T-helper 1 cell treated with Interleukin-12 subunit alpha and Interleukin-12 subunit beta and Interleukin-4 antibody, amounts not matched to agents 30 μg/mL and 1 μg/mL, for 36 hours (primary cell): Measurements from ENCODE around the gene RHOBTB1.
"Not testable (repeated sequence)": the region's sequence is repeated elsewhere in the genome, so short reads cannot be mapped to it uniquely, and the experiment has no call there.

Experiments used
- H3K27ac Mint-ChIP-seq: one replicate; pipeline ENCODE4 v1.8.0; 2021; ENCODE audit warnings: mild to moderate bottlenecking, mixed read lengths
- H3K27me3 Mint-ChIP-seq: one replicate; pipeline ENCODE4 v1.8.0; 2021; ENCODE audit warnings: low read depth, mixed read lengths
- H3K36me3 Mint-ChIP-seq: one replicate; pipeline ENCODE4 v1.8.0; 2021; ENCODE audit warnings: low read depth, mixed read lengths
- H3K4me1 Mint-ChIP-seq: one replicate; pipeline ENCODE4 v1.8.0; 2021; ENCODE audit warnings: low read depth, mixed read lengths
- H3K4me3 Mint-ChIP-seq: one replicate; pipeline ENCODE4 v1.8.0; 2021; ENCODE audit warnings: mild to moderate bottlenecking, moderate library complexity, mixed read lengths
- H3K9me3 Mint-ChIP-seq: one replicate; pipeline ENCODE4 v1.8.0; 2021; ENCODE audit warnings: mixed read lengths

RHOBTB1 gene

GRCh38 chr10:60974463-60975149 is 30.6 kb upstream of the RHOBTB1 start:
- Mint-ChIP-seq H3K4me1 (no peaks in the 10 kb centered on the region), H3K27me3 (peaks cover 10% of the 10 kb centered on the region), H3K9me3 (no peaks in the 10 kb centered on the region), H3K27ac (no peak overlapping the region), H3K4me3 (no peak overlapping the region), H3K36me3 (no peaks in the 10 kb centered on the region)

DNA sequence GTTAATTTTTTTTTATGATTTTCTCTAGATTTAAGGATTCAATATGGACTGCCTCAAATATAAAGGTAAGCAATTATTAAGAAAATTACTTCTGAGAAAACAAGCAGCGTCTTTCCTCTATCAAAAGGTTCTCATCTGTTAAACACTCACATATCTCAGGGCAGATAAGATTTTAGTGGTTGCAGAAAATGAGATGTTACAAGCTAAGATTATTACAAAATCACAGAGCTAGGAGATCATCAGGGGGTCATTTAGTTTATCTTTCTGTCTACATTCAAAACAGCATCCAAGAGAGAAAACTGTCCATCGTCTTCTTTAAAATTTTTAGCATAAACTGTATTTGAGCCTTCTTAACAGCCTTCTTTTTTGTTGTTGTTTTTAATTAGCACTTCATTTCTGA is 29.1 kb upstream of the RHOBTB1 start:
- Mint-ChIP-seq H3K36me3 (no peaks in the 10 kb centered on the region), H3K4me3 (no peak overlapping the region), H3K9me3 (no peaks in the 10 kb centered on the region), H3K4me1 (peaks cover 4% of the 10 kb centered on the region), H3K27me3 (peaks cover 11% of the 10 kb centered on the region), H3K27ac (no peak overlapping the region)

DNA sequence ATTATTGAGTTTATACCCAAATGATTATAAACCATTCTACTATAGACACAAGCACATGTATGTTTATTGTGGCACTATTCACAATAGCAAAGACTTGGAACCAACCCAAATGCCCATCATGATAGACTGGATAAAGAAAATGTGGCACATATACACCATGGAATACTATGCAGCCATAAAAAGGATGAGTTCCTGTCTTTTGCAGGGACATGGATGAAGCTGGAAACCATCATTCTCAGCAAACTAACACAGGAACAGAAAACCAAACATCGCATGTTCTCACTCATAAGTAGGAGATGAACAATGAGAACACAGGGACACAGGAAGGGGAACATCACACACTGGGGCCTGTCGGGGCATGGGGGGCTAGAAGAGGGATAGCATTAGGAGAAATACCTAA is 28.2 kb upstream of the RHOBTB1 start:
- not testable (repeated sequence) for H3K36me3 Mint-ChIP-seq, H3K4me3 Mint-ChIP-seq, H3K4me1 Mint-ChIP-seq, H3K9me3 Mint-ChIP-seq, H3K27me3 Mint-ChIP-seq, H3K27ac Mint-ChIP-seq

GRCh38 chr10:60970526-60970925 is 26.5 kb upstream of the RHOBTB1 start:
- H3K27me3 Mint-ChIP-seq: peaks cover 11% of the 10 kb centered on the region
- no peak overlapping the region for H3K4me3 Mint-ChIP-seq
- H3K27ac Mint-ChIP-seq: no peak overlapping the region
- no peaks in the 10 kb centered on the region for H3K36me3 Mint-ChIP-seq
- peaks cover 7% of the 10 kb centered on the region for H3K4me1 Mint-ChIP-seq
- H3K9me3 Mint-ChIP-seq: no peaks in the 10 kb centered on the region

DNA sequence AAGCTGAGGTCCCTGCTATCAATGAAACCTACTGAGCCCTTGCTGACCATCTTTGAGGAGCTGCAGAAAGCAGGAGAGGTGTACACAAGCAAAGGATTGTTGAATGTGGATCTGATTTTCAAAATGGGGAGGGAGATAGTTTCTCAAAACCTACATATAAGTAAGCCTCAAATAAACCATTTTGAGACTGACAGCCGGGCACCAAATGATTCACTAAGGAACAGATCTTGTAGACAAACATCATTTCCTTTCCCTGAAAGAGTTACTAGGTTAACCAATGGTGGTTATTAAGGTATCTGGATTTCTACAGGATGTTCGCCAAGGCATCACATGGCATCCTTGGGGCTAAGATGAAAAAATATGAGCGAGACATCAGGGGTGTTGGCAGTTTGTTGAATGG is 24.5 kb upstream of the RHOBTB1 start:
- Mint-ChIP-seq H3K27ac (no peak overlapping the region), H3K4me3 (no peak overlapping the region), H3K36me3 (no peaks in the 10 kb centered on the region), H3K4me1 (peaks cover 11% of the 10 kb centered on the region), H3K27me3 (peaks cover 17% of the 10 kb centered on the region), H3K9me3 (no peaks in the 10 kb centered on the region)

GRCh38 chr10:60967854-60968484 is 24.0 kb upstream of the RHOBTB1 start:
- Mint-ChIP-seq H3K27ac (no peak overlapping the region), H3K4me3 (no peak overlapping the region), H3K9me3 (no peaks in the 10 kb centered on the region), H3K4me1 (peaks cover 11% of the 10 kb centered on the region), H3K27me3 (peaks cover 18% of the 10 kb centered on the region), H3K36me3 (no peaks in the 10 kb centered on the region)

DNA sequence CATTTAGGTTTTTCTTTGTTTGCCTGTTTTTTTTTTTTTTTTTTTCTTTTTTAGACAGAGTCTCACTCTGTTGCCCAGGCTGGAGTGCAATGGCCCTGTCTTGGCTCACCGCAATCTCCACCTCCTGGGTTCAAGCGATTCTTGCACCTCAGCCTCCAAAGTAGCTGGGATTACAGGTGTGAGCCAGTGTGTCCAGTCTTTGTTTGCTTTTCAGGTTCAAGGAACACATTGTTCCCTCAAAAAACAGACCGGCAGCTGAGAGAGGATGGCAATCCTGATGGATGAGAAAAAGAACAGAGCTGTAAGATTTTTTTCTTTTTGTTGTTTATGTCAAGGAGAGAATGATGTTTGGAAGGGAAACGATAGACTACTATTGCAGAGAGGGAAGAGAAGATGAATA is 23.3 kb upstream of the RHOBTB1 start:
- Mint-ChIP-seq H3K27me3 (peaks cover 21% of the 10 kb centered on the region), H3K4me3 (no peak overlapping the region), H3K36me3 (no peaks in the 10 kb centered on the region), H3K9me3 (no peaks in the 10 kb centered on the region), H3K27ac (no peak overlapping the region), H3K4me1 (peaks cover 11% of the 10 kb centered on the region)

DNA sequence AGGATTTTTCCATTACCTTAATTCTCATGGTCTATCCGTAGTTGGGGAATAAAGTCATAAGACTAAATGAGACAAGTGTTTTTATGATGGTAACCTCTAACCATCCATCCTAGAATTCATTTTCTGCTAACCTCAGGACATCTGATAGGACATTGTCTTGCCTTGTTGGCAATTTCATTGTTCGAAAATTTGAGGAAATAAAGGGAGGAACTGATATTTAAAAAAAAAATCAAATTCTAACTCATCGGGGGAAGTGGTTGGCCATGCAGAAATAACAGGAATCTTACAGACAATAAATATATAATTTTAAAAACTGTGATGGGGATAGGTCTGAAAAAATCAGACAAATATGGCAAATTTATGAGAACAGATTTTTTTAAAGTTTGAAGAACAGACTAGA is 21.7 kb upstream of the RHOBTB1 start:
- Mint-ChIP-seq H3K4me3 (no peak overlapping the region), H3K9me3 (no peaks in the 10 kb centered on the region), H3K36me3 (no peaks in the 10 kb centered on the region), H3K27ac (no peak overlapping the region), H3K27me3 (peaks cover 18% of the 10 kb centered on the region), H3K4me1 (peaks cover 11% of the 10 kb centered on the region)

DNA sequence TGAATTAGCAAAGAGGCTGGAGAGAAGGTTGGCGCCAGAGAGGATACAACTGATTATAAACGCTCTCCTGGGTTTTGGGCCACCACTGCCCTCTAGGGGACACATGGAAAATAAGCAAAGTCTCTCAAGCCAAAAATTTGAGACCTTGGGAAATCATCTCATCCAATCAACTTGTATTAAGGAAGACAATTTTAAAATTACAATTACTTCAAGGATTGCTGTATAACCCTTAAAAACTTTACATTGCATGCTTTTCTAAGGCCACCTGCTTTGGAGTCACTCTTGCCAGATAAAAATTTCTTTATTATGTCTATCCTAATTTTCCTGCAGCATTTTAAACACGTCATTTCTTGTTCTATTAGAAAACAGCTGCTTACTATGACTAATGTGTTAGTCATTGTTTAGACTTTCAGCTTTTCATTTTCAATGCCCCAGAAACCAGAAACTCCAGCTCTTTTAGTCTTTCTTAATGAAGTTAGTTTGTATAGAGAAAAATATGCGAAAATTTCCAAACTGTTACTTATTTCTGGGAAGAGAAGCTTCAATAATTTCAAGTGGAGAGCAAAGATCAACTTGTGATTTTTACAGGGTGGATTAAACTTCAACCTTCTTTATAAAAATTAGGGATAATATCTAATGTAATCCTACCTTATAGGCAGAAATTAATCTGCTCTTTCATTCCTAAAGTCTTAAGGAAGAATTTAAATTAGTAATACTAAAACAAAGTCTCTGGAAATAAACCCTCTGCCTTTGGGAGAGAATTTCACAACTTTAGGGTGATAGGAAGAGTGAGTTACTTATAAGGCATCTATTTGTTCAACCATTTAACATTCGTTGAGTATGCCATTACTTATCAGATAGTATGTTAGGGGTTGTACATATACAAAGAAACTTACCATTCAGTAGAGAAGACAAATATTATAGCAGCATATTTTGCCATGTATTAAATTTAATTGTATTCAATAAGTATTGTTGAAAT is 20.6 kb upstream of the RHOBTB1 start:
- H3K27me3 Mint-ChIP-seq: peaks cover 18% of the 10 kb centered on the region
- no peaks in the 10 kb centered on the region for H3K36me3 Mint-ChIP-seq
- H3K27ac Mint-ChIP-seq: no peak overlapping the region
- H3K4me1 Mint-ChIP-seq: peaks cover 11% of the 10 kb centered on the region
- H3K9me3 Mint-ChIP-seq: no peaks in the 10 kb centered on the region
- H3K4me3 Mint-ChIP-seq: no peak overlapping the region

- H3K4me1 Mint-ChIP-seq: peaks cover 11% of the 10 kb centered on the region
- no peak overlapping the region for H3K27ac Mint-ChIP-seq
- no peak overlapping the region for H3K4me3 Mint-ChIP-seq
- no peaks in the 10 kb centered on the region for H3K36me3 Mint-ChIP-seq
- H3K27me3 Mint-ChIP-seq: peaks cover 18% of the 10 kb centered on the region
- no peaks in the 10 kb centered on the region for H3K9me3 Mint-ChIP-seq
These were observed 19.7 kb upstream of the RHOBTB1 start for GRCh38 chr10:60963441-60964256.

- H3K27me3 Mint-ChIP-seq: peaks cover 13% of the 10 kb centered on the region
- H3K9me3 Mint-ChIP-seq: no peaks in the 10 kb centered on the region
- no peak overlapping the region for H3K4me3 Mint-ChIP-seq
- no peak overlapping the region for H3K27ac Mint-ChIP-seq
- peaks cover 6% of the 10 kb centered on the region for H3K4me1 Mint-ChIP-seq
- H3K36me3 Mint-ChIP-seq: no peaks in the 10 kb centered on the region
These were observed 19.0 kb upstream of the RHOBTB1 start for GRCh38 chr10:60962946-60963345.

DNA sequence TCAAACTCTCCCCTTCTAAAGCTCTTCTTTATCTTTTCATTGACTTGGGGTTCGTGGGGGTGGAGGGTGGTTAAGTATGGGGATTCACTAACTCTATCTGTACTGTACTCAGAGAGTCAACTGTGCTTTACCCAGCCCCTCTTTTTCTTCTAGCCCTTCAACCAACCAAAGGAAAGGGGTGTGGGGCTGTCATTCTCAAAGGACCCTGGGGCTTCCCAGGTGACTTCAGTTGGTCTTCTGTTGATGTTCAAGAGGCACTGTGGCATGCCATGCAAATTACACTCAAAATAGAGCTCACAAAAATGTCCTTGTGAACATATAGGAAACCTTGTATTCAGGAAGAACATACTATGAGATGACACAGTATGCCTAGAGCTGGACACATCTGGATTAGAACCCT is 16.9 kb upstream of the RHOBTB1 start:
- H3K27ac Mint-ChIP-seq: no peak overlapping the region
- peaks cover 20% of the 10 kb centered on the region for H3K27me3 Mint-ChIP-seq
- H3K9me3 Mint-ChIP-seq: no peaks in the 10 kb centered on the region
- H3K4me3 Mint-ChIP-seq: no peak overlapping the region
- peaks cover 4% of the 10 kb centered on the region for H3K4me1 Mint-ChIP-seq
- no peaks in the 10 kb centered on the region for H3K36me3 Mint-ChIP-seq

DNA sequence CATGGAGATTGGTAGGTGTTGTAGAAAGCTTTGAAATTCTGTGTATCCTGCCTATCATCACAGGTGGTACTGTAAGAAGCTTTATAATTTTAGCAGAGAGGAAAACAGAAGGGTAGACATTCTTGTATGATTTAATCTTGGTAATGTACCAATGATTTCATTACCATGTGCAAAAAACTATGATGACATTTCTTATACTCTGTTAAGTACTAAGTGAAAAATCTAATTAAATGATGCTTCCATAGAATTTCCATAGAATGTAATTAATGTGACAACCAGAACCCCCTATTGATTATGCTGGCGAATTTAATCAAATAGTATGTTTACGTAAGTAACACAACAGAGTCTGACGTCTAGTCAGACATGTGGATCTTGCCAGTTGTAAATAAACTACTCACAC is 16.0 kb upstream of the RHOBTB1 start:
- Mint-ChIP-seq H3K4me3 (no peak overlapping the region), H3K36me3 (no peaks in the 10 kb centered on the region), H3K9me3 (no peaks in the 10 kb centered on the region), H3K4me1 (peaks cover 4% of the 10 kb centered on the region), H3K27me3 (peaks cover 15% of the 10 kb centered on the region), H3K27ac (no peak overlapping the region)

GRCh38 chr10:60958892-60959601 is 15.1 kb upstream of the RHOBTB1 start:
- Mint-ChIP-seq H3K36me3 (no peaks in the 10 kb centered on the region), H3K27ac (no peak overlapping the region), H3K9me3 (no peaks in the 10 kb centered on the region), H3K4me1 (peaks cover under 1% of the 10 kb centered on the region), H3K27me3 (peaks cover 14% of the 10 kb centered on the region), H3K4me3 (no peak overlapping the region)
